Stomach (tissue), 9 donors: ENCODE data around the gene CXADR. TPM values are rescaled to one million over a fixed set of nuclear protein-coding genes. Genes with fewer than 3 reads are reported as not detected.
"Not testable (repeated sequence)": the region's sequence is repeated elsewhere in the genome, so short reads cannot be mapped to it uniquely, and the experiment has no call there.

ENCODE experiments used
- DNase-seq, 2 donors: peaks; one replicate each; pipeline versions ENCODE4 v3.0.0 to v3.0.0-alpha.2; 2013 to 2019
- H3K27ac ChIP-seq, 5 donors: fragments of 200-600 bp in 4 of 5; sonication (generic) in 4 of 5; one replicate each; pipeline ENCODE4 v1.5.1; 2013 to 2019; ENCODE audit warnings: mild to moderate bottlenecking in 1 of 5, moderate library complexity in 1 of 5
- H3K27me3 ChIP-seq, 3 donors: fragments of 200-600 bp; sonication (generic); one replicate each; pipeline ENCODE4 v1.5.1; 2017 to 2019; ENCODE audit warnings: mixed run types in 1 of 3
- H3K36me3 ChIP-seq, 4 donors: fragments of 200-600 bp; sonication (generic); 1 replicate in 3 of 4; 2 replicates in 1 of 4; pipeline ENCODE4 v1.5.1; 2016 to 2019
- H3K4me1 ChIP-seq, 4 donors: fragments of 200-600 bp; sonication (generic); one replicate each; pipeline ENCODE4 v1.5.1; 2016 to 2019
- H3K4me3 ChIP-seq, 4 donors: fragments of 200-600 bp; sonication (generic) in 3 of 4; one replicate each; pipeline ENCODE4 v1.5.1; 2016 to 2019; ENCODE audit warnings: mild to moderate bottlenecking in 1 of 4
- H3K9me3 ChIP-seq, 4 donors: fragments of 200-600 bp; sonication (generic); one replicate each; pipeline ENCODE4 v1.5.1; 2016 to 2019
- EP300 ChIP-seq: sonication (generic); formaldehyde crosslinking; IDR thresholded peaks from one replicate; pipeline ENCODE4 v1.6.1; 2017; ENCODE audit warnings: antibody characterized with exemption
- POLR2A ChIP-seq, 4 donors: fragments of 450-650 bp; IDR thresholded peaks; one replicate each; pipeline ENCODE4 v1.6.1; 2016; ENCODE audit warnings: antibody characterized with exemption in 4 of 4, control low read depth in 2 of 4, mild to moderate bottlenecking in 1 of 4, moderate library complexity in 1 of 4
- POLR2AphosphoS5 ChIP-seq, 3 donors: sonication (generic); formaldehyde crosslinking; IDR thresholded peaks; one replicate each; pipeline ENCODE4 v1.6.1; 2016; ENCODE audit warnings: antibody characterized with exemption in 3 of 3
- WGBS, 5 donors: extraction: QIAGEN DNeasy Blood & Tissue Kit in 3 of 5; methylation state at CpG; one replicate each; pipeline versions ENCODE4 v1.1.5 to v1.1.7; 2013 to 2018; 5-methylcytosine and 5-hydroxymethylcytosine counted together
- intact Hi-C: fragments of 100-400 bp; cut with DNase I; formaldehyde crosslinking; loops from one replicate; pipeline ENCODE4 v1.15.1; 2023; ENCODE audit warnings: low total_unique reads
- polyA plus RNA-seq, 3 donors: library from polyadenylated mRNA; stranded (reverse); fragments of 200-250 nt; gene quantifications; one replicate each; pipeline ENCODE4 v1.2.3, GENCODE V29; 2013
- total RNA-seq, 5 donors: library from RNA; depleted of rRNA; stranded (reverse); fragments of >200 nt; gene quantifications; one replicate each; pipeline versions ENCODE4 v1.1.0 to v1.2.3, GENCODE V29; 2014 to 2016
- TF ChIP-seq, protein P1 (sequence below), 7 experiments: fragments of 450-650 bp in 4 of 7; fragments of 200-600 bp in 3 of 7; sonication (generic) in 3 of 7; IDR thresholded peaks; one replicate each; pipeline ENCODE4 v1.5.1; 2016 to 2019; ENCODE audit warnings: antibody characterized with exemption in 7 of 7, control low read depth in 2 of 7, mild to moderate bottlenecking in 1 of 7
- donor health status: healthy with polysubstance abuse.
- donor health status: Bipolar disorder and iron deficiency.
- donor health status: healthy.

The CXADR gene
- total and polyA plus RNA-seq, 8 donors, result 2.3 to 174 (median 23.7) TPM

DNA sequence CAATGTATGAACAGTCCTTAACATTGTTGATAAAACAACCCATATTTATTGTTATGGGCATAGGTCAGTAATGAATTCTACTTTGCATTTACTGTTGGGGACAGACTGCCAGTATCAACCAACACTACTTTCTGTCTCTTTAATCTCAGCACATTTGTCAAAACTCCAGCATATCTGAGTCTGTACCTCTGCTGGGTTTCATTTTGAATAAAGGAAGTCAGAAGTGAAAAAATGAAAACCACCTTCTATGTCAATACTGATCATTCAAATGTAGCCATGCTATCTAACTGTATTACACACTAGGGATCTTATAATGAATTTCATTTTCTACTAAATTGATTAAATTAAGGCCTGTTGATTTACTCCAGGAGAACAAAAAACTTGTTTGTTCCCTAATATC, 24.2 kb upstream of the CXADR start:
- Histone ChIP-seq H3K27ac (peak overlapping the region in 1 of 5 donors; percentile 2), H3K4me1 (peaks cover 0 to 14% (median 5%) of the 10 kb centered on the region in 4 donors), H3K36me3 (no peaks in the 10 kb centered on the region), H3K4me3 (no peak overlapping the region), H3K27me3 (no peaks in the 10 kb centered on the region), H3K9me3 (no peaks in the 10 kb centered on the region)
- DNase-seq, result no peak
- no peak for TF ChIP-seq POLR2AphosphoS5 (IDR thresholded peaks at IDR 0.05)
- TF ChIP-seq, protein P1, sequence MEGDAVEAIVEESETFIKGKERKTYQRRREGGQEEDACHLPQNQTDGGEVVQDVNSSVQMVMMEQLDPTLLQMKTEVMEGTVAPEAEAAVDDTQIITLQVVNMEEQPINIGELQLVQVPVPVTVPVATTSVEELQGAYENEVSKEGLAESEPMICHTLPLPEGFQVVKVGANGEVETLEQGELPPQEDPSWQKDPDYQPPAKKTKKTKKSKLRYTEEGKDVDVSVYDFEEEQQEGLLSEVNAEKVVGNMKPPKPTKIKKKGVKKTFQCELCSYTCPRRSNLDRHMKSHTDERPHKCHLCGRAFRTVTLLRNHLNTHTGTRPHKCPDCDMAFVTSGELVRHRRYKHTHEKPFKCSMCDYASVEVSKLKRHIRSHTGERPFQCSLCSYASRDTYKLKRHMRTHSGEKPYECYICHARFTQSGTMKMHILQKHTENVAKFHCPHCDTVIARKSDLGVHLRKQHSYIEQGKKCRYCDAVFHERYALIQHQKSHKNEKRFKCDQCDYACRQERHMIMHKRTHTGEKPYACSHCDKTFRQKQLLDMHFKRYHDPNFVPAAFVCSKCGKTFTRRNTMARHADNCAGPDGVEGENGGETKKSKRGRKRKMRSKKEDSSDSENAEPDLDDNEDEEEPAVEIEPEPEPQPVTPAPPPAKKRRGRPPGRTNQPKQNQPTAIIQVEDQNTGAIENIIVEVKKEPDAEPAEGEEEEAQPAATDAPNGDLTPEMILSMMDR (IDR thresholded peaks at IDR 0.05), result no peak
- TF ChIP-seq POLR2A (IDR thresholded peaks at IDR 0.05), result no peak
- TF ChIP-seq EP300, result no peak
- intact Hi-C loops, result no loop called here

DNA sequence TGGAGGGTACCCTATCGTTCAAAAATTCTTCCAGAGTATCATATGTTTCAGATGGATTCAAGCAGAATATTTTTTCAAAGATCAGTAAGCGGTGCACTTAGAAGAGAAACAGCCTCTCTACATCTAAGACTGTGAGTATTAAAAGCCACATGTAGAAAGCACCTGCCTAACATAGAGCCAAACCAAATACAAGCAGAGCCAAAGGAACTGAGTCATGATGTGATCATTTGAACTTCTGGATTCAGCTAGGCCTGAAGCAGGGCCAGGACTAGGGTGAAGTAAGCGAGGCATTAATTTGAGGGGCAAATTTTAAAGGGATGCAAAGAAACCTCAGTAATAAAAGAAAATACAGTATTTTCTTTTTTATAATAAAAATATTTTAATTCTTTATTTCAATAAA, 23.3 kb upstream of the CXADR start:
- H3K27me3 ChIP-seq, intact Hi-C loops: not testable (repeated sequence)
- 32 to 52% (median 42%) methylated on average over 3 of the region's 3 CpGs for WGBS, 5 donors

DNA sequence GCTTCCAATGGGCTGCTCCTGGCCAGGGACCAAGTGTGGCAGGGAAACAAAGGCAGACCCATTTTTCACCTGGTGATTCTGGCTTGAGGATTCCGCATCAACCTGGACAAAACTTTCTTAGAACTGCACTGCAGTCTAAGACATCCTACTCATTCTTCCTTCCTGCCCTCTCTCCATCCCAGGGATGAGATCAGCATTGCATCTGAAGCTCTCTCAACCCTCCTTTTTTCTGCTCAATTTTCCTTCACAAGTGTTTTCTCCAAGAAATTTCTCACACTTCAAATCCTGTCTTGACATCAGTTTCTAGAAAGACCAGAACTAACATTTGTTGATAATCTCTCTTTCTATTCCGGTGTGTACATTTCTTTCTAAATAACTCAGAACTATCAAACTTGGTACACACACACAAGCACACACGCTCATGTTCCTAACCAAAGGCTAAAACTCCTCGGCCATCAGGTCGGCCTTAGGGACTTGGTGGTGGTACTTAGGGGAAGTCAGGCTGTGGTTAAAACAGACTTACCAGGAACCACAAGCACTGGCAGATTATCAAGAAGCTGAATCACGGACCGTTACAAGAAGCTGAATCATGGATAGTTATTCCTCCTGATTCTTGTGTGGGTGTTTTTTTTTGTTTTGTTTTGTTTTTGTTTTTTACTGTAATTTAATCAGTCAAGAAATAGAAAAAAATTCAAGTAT, 21.0 kb upstream of the CXADR start:
- no peak for TF ChIP-seq POLR2A (IDR thresholded peaks at IDR 0.05)
- Histone ChIP-seq H3K4me3 (no peak overlapping the region), H3K36me3 (no peaks in the 10 kb centered on the region), H3K4me1 (peaks cover 0 to 14% (median 5%) of the 10 kb centered on the region in 4 donors), H3K27ac (no peak overlapping the region), H3K9me3 (no peaks in the 10 kb centered on the region), H3K27me3 (no peaks in the 10 kb centered on the region)
- WGBS, 5 donors, result 21 to 40% (median 28%) methylated on average over 7 of the region's 7 CpGs
- intact Hi-C loops, result no loop called here
- no peak for DNase-seq

More for the DNA sequence above, 23.3 kb upstream of the CXADR start:
- H3K36me3 ChIP-seq, H3K27ac ChIP-seq, H3K9me3 ChIP-seq, H3K4me3 ChIP-seq: not testable (repeated sequence)
- DNase-seq, result peak in 1 of 2 donors; percentile 49
- H3K4me1 ChIP-seq, result peaks cover 0 to 14% (median 5%) of the 10 kb centered on the region in 4 donors

DNA sequence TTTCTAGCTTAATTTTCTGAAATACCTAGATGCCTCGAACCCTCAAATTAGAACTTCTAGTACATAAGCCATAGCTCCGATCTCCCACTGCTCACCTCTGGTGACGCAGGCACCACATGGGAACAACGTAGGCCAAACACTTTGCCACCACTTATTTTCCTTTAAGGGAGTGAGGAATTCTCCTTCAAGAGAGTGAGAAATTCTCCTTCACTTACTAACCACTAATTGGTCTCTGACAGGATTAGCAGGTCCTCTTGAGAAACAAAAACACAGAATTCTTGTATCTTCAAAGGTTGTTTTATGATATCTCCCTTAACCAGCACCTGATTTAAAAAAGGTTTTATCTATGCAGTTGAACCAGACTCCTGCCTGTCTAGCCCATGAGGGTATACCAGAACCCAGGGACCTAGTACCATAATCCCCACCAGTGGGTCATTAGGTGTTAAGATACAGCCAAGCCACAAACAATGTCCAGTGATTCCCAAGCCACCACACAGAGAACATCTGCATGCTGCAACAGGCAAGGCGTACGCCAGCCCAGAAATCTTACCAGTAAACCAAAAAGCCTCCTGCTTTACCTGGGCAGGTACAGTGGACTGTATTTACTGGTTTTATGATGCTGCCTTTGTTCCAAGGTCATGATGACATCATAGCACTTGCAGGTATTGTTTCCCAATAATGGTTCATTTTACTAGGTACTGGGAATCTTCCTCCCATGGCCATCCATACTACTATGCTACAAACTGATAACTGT, 20.3 kb upstream of the CXADR start:
- peaks cover 0 to 14% (median 5%) of the 10 kb centered on the region in 4 donors for H3K4me1 ChIP-seq
- H3K4me3 ChIP-seq, result no peak overlapping the region
- no peak overlapping the region for H3K27ac ChIP-seq
- H3K36me3 ChIP-seq, result no peaks in the 10 kb centered on the region
- TF ChIP-seq POLR2AphosphoS5 (IDR thresholded peaks at IDR 0.05) (no peak), POLR2A (IDR thresholded peaks at IDR 0.05) (no peak), EP300 (no peak)
- TF ChIP-seq, protein P1 (IDR thresholded peaks at IDR 0.05), result no peak
- 88 to 95% (median 90%) methylated on average over 6 of the region's 6 CpGs for WGBS, 5 donors
- H3K9me3 ChIP-seq, result no peaks in the 10 kb centered on the region
- intact Hi-C loops, result no loop called here
- DNase-seq, result no peak
- no peaks in the 10 kb centered on the region for H3K27me3 ChIP-seq

DNA sequence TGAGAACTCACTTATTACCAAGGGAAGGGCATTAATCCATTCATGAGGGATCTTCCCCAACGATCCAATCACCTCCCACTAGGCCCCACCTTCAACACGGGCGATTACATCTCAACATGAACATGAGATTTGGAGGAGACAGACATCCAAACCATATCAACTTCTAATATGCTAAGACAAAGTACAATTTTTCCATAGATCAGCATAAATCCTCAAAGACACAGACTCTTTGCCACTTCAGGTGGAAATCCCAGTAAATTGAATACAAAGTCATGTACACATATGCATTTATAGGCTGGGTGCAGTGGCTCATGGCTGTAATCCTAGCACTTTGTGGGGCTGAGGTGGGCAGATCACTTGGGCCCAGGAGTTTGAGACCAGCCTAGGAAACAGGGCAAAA, 18.8 kb upstream of the CXADR start:
- Histone ChIP-seq H3K27ac (no peak overlapping the region), H3K4me3 (no peak overlapping the region), H3K27me3 (no peaks in the 10 kb centered on the region), H3K4me1 (peaks cover 0 to 14% (median 3%) of the 10 kb centered on the region in 4 donors), H3K9me3 (no peaks in the 10 kb centered on the region), H3K36me3 (no peaks in the 10 kb centered on the region)
- intact Hi-C loops, result no loop called here
- WGBS, 5 donors, result 83 to 97% (median 90%) methylated on average over 3 of the region's 3 CpGs
- DNase-seq, result no peak
- TF ChIP-seq POLR2A (IDR thresholded peaks at IDR 0.05), result no peak
- TF ChIP-seq, protein P1 (IDR thresholded peaks at IDR 0.05), result no peak
- TF ChIP-seq POLR2AphosphoS5 (IDR thresholded peaks at IDR 0.05), result no peak
- no peak for TF ChIP-seq EP300
